NB4 (cell line): ENCODE measurements around the gene CDH23.

Experiments used
- DNase-seq: peaks from one replicate; pipeline ENCODE4 v3.0.0; 2010; ENCODE audit warnings: low read depth
- H3K4me3 ChIP-seq: one replicate; pipeline ENCODE4 v1.5.1; 2011; ENCODE audit warnings: mild to moderate bottlenecking, low read depth, low read length, moderate library complexity
- CTCF ChIP-seq: IDR thresholded peaks from one replicate; pipeline ENCODE4 v1.5.1; 2012; ENCODE audit warnings: low read depth, low read length
- MAX ChIP-seq: IDR thresholded peaks from 2 replicates; pipeline ENCODE4 v1.6.1; 2011; ENCODE audit warnings: low read depth, low read length
- MYC ChIP-seq: IDR thresholded peaks from 2 replicates; pipeline ENCODE4 v1.6.1; 2011; ENCODE audit warnings: low read depth, low read length
- POLR2A ChIP-seq: IDR thresholded peaks from 2 replicates; pipeline ENCODE4 v1.6.1; 2011; ENCODE audit warnings: mild to moderate bottlenecking; ENCODE audit not compliant: insufficient read length; ENCODE audit errors: extremely low read depth

CDH23 gene

DNA sequence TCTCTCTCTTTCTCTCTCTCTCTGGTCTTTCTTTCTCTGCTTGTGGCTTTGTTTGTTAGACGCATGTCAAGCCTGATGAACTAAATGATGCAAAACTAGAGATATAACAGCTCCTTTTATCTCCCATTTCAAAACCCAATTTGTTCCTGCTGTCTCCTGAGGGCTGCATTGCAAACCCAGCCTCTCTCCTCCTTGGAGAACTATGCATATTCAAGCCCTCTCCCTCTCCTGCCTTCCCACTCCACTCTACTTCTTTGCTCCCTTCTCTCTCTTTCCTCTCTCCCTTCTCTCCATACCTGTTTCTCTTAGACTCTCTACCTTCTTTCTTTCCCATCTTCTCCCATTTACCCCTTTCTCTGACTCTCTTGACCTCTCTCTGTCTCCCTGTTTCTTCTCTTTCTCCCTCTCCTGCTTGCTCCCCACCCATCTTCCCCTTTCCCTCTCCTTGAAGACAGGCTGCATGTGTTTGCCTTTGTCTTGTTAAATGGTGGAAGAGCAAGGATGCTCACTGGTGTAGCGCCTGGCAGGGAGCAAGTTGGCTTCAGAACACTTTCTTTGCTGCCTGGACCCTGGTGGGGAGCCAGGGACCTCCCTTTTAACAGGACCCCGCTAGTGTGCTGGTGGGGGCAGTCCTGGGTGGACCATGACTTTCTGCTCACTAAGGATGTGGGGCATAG lies 142.9 kb downstream of the CDH23 start:
- no peak for TF ChIP-seq MAX
- no peak for TF ChIP-seq MYC
- no peak for TF ChIP-seq POLR2A
- no peak for TF ChIP-seq CTCF
- no peak overlapping the region for H3K4me3 ChIP-seq
- DNase-seq = no peak

GRCh38 chr10:71542478-71542877 lies 145.8 kb downstream of the CDH23 start:
- TF ChIP-seq MAX (no peak), CTCF (no peak), POLR2A (no peak), MYC (no peak)
- no peak overlapping the region for H3K4me3 ChIP-seq
- no peak for DNase-seq

- H3K4me3 ChIP-seq = no peak overlapping the region
- no peak for TF ChIP-seq MAX
- no peak for TF ChIP-seq CTCF
- TF ChIP-seq POLR2A = no peak
- TF ChIP-seq MYC = no peak
- no peak for DNase-seq
Observed at GRCh38 chr10:71543608-71544170, 147.0 kb downstream of the CDH23 start.

- no peak for DNase-seq
- no peak for TF ChIP-seq CTCF
- TF ChIP-seq MAX = no peak
- no peak for TF ChIP-seq POLR2A
- TF ChIP-seq MYC = no peak
- H3K4me3 ChIP-seq = no peak overlapping the region
Observed at GRCh38 chr10:71545001-71545400, 148.3 kb downstream of the CDH23 start.

GRCh38 chr10:71546220-71546619 lies 149.5 kb downstream of the CDH23 start:
- H3K4me3 ChIP-seq = no peak overlapping the region
- no peak for DNase-seq
- no peak for TF ChIP-seq MYC

- no peak for DNase-seq
- no peak overlapping the region for H3K4me3 ChIP-seq
- TF ChIP-seq MAX (no peak), MYC (no peak), POLR2A (no peak), CTCF (no peak)
Observed at GRCh38 chr10:71547312-71547711, 150.6 kb downstream of the CDH23 start.
